GM18870 (cell line): ENCODE data around the gene PLXNB1.
"Not testable (repeated sequence)": the region's sequence is repeated elsewhere in the genome, so short reads cannot be mapped to it uniquely, and the experiment has no call there.

Experiments
- ATAC-seq: cut with Tn5 transposase; IDR thresholded peaks from one replicate; pipeline ENCODE4 v1.9.1; 2021; ENCODE audit warnings: moderate library complexity; ENCODE audit not compliant: unreplicated experiment

PLXNB1 gene

DNA sequence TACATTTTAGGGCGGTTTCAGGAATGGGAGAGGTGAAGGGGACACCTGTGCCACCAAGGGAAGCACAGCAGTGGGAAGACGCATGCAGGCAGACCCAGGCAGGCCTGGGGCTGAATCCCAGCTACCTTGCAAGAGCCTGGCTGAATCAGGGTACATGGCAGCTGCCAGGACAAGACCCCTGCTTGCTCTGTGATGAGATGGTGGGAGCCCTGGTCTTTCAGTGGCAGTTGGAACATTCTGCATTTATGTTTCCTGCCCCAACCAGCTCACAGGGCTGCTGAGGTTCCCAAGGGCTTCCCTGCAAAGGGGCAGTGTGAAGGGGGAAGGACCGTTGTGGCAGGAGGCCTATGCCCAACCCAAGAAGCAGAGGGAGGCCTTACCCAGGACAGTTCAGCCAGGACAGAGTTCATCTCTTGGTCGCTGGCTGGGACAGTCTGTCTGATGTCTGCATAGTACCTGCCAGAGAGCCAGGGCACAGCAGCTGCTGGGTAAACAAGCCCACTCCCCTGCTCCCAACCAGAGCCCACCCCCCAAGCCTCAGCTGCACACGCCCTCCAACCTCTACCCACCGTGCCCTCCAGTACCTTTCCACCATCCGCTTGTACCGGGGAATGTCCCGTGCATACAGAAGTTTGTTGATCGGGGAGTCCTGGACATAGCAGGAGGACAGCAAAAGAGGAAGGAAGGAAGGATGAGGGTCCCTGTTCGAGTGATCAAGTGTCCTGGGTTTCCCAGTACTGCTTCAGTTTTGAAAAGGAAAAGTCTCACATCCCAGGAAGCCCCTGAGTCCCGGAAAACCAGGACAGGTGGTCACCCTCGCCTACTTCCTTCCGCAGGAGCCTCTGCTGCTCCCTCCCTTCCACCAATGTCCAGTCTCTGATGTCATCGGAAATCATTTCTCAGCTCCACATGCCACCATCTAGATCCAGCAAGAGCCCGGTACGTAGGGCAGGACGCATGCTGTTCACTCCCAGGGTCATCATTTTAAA lies 23.1 kb downstream of the PLXNB1 start:
- ATAC-seq: no peak

DNA sequence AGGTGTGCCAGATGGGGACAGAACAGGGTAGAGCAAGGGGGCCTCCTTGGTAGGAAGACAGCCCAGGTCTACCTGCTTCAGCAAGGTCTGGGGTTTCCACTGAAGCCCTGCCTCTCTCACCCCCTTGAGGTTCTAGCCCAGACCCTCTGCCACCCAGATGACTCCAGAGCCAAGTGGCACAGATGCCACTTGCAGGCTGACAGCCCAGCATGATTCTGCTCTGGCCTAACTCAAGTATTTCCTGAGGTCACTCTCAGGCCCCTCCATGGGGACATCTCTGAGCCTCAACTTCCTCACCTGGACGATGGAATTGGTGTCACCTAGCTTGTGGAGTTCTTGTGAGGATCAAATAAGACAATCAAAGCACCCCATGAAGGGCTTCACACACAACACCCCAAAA lies 23.9 kb downstream of the PLXNB1 start:
- no peak for ATAC-seq

- ATAC-seq: no peak
Measured at GRCh38 chr3:48405343-48405881, 24.5 kb downstream of the PLXNB1 start.

- ATAC-seq: no peak
Measured at GRCh38 chr3:48404440-48405342, 25.2 kb downstream of the PLXNB1 start.

DNA sequence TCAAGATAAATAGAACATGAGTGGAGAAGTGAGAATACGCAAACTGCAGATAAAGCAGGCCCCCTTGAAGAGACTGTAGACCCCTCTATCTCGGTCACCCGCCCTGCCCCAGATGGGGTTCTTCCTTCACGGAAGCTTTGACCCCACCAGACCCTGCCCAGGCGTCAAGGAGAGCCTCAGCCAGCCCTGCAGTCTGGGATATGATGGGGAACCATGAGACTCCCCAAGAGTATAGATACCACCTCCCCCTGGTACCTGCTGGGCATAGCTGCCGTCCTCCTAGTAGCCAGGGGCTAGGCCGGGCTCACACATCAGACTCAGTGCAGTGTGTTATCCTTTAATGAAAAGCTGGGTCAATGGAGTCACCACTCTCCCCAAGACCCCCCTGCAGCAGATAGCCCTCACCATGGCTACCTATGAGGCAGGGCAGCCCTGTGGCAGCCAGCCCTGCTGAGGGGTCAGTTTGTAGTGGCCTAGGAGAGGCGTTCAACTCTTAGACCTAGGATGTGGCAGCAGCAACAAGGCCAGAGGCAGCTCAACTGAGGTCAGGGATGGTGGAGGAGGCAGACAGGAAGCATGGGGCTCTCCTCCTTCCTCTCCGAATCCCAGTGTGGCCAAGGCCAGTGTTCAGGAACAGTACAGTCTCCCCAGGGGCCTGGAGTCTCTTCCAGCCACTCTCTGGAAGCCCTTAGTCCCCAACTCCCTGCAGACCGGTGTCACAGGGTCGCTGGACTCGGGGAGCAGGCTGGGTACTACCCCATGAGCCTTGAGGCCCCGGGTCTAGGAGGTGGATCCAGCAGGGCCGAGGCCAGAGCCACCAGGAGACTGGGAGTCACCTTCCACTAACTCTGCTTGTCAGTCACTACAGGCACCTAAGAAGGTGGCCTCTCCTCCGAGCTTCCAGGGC lies 26.1 kb downstream of the PLXNB1 start:
- no peak for ATAC-seq

DNA sequence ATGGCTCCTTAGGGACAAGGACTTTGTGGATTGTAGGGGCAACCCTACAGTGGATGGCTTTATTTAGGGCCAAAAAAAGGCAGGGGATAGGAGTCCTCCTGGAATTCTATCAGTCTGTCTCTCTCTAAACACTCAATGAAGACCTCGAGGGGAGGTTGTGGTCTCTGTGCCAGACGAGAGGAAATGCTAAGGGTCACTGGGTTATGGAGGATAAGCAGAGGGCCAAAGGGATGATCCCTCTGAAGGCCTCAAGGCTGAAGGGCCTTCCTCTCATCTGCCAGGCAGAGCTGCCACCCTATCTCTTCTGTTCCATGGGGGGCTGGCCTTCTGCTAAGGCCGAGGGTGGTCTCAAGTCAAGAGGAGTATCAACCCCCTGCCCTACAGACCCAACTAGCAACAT lies 27.0 kb downstream of the PLXNB1 start:
- ATAC-seq: no peak

- ATAC-seq: no peak
Measured at GRCh38 chr3:48402281-48402732, 27.6 kb downstream of the PLXNB1 start.

DNA sequence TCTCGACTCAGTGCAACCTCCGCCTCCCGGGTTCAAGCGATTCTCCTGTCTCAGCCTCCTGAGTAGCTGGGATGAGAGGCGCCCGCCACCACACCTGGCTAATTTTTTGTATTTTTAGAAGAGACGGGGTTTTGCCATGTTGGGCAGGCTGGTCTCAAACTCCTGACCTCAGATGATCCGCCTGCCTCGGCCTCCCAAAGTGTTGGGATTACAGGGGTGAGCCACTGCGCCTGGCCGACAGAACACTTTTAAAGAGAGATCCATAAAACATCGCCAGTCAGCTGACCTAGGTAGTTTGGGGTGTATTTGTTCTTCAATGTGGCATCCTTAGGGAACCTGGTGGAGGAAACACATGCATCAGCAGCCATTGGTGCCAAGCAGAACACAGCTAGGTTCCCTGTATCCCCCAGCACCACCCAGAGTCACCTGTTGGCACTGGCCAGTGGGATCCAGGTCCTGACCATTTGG lies 28.4 kb downstream of the PLXNB1 start:
- not testable (repeated sequence) for ATAC-seq

DNA sequence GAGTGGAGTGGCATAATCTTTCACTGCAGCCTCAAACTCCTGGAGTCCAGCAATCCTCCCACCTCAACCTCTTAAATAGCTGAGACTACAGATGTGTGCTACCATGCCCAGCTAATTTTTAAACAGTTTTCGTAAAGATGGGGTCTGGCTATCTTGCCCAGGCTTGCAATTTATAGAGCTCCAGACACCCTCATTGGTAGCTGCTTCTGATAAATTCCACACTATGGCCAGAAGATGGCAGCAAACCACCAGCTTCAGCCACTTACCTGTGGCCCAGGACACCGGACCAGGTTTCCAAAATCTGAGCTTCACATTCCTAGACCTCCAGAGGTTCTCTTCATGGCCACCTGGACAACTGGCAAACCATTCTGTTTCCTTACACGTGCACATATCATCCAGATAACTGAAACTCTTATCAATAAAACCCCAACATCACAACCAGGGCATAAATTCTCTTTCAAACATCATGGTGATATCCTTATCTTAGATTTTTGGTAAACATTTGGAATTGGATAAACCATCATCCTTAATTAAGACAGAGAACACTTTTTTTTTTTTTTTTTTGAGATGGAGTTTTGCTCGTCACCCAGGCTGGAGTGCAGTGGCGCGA lies 29.0 kb downstream of the PLXNB1 start:
- no peak for ATAC-seq

GRCh38 chr3:48399387-48400172 lies 30.3 kb downstream of the PLXNB1 start:
- no peak for ATAC-seq

- ATAC-seq: no peak
Measured at GRCh38 chr3:48398701-48399386, 31.0 kb downstream of the PLXNB1 start.

- no peak for ATAC-seq
Measured at GRCh38 chr3:48397767-48398681, 31.9 kb downstream of the PLXNB1 start.

GRCh38 chr3:48395714-48396113 lies 34.2 kb downstream of the PLXNB1 start:
- no peak for ATAC-seq

DNA sequence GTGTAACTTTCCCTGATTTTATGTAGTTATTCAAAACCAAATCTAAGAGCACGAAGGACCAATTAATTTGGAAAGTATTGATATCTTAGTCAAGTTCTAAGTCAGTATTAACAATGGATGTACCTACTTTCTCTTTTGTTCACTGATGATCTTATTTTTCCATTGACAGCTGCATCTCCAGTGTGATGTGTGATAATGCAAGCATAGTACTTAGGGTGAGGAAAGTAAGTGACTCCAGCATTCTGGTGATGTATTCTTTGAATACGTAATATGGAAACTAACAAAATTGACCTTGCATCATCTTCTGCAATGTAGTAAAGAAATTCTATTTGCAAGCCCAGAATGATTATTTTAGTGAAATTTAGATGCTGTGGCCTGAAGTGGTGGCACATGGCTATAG lies 35.5 kb downstream of the PLXNB1 start:
- ATAC-seq: no peak

GRCh38 chr3:48388966-48389365 lies 40.9 kb downstream of the PLXNB1 start:
- no peak for ATAC-seq

DNA sequence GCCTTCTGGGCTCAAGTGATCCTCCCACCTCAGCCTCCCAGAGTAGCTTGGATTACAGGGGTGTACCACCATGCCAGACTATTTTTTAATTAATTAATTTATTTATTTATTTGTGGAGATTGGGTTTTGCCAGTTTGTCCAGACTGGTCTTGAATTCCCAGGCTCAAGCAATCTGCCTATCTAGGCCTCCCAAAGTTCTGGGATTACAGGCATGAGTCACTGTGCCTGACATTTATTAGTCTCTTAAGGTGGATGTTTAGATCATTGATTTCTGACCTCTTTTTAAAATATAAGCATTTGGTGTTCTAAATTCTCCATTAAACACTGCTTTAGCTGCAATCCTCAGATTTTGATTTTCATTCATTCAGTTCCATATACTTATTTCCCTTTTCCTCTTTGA lies 42.3 kb downstream of the PLXNB1 start:
- no peak for ATAC-seq

DNA sequence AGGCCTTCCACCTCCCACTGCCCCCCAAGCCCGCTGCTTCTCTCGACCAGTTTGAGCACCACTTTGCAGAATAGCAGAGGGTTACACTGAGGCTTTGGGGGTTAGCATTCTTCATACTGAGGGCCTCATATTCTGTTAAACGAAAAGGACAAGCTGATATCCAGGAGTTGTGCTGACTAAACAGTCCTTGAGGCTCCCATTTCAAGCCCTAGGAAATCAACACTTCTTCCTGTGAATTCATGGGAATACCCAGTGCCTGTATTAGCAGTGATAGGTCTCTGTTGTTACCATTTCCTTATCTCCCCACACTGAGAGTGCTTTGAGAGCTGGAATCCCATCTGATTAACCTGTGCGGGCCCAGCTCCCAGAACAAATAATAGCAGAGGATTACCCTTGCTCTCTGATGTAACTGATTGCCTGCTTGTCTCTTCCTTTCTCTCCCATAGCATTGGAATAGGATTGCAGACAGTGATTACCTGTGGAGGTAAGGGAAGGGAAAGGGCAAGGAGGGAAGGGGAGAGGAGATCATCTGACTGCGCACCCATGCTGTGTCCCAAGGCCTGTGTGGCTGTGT lies 56.9 kb downstream of the PLXNB1 start:
- ATAC-seq: no peak
